Activated naive CD4-positive, alpha-beta T cell treated with anti-CD3 and anti-CD28 coated beads for 36 hours (primary cell): ENCODE data around the gene MRM3. TPM values are rescaled to one million over a fixed set of nuclear protein-coding genes. Genes with fewer than 3 reads are reported as not detected.
"Not testable (repeated sequence)": the region's sequence is repeated elsewhere in the genome, so short reads cannot be mapped to it uniquely, and the experiment has no call there.

Experiments
- CTCF ChIA-PET: fragments of 350-600 bp; sonication (Branson Sonifier 250); formaldehyde crosslinking; loops from one replicate; lab custom pipeline; 2021; ENCODE audit warnings: antibody characterized with exemption; lab: Charles Lee
- DNase-seq: peaks from one replicate; pipeline ENCODE4 v3.0.0-alpha.2; 2020
- H3K27ac Mint-ChIP-seq: one replicate; pipeline ENCODE4 v1.8.0; 2021; ENCODE audit warnings: mild to moderate bottlenecking, mixed read lengths
- H3K27me3 Mint-ChIP-seq: one replicate; pipeline ENCODE4 v1.8.0; 2021; ENCODE audit warnings: low read depth, mixed read lengths
- H3K36me3 Mint-ChIP-seq: one replicate; pipeline ENCODE4 v1.8.0; 2021; ENCODE audit warnings: low read depth, mixed read lengths
- H3K4me1 Mint-ChIP-seq: one replicate; pipeline ENCODE4 v1.8.0; 2021; ENCODE audit warnings: low read depth, mixed read lengths
- H3K4me3 Mint-ChIP-seq: one replicate; pipeline ENCODE4 v1.8.0; 2021; ENCODE audit warnings: mild to moderate bottlenecking, moderate library complexity, mixed read lengths
- H3K9me3 Mint-ChIP-seq: one replicate; pipeline ENCODE4 v1.8.0; 2021; ENCODE audit warnings: mixed read lengths
- intact Hi-C: fragments of 100-400 bp; cut with micrococcal nuclease; formaldehyde crosslinking; loops from one replicate; pipeline ENCODE4 v1.15.1; 2023
- total RNA-seq, 2 experiments: library from RNA; stranded (reverse); gene quantifications; one replicate each; pipeline ENCODE4 v1.2.3, GENCODE V29; 2021

MRM3 gene
- total RNA-seq, 2 experiments from 2014 or later = 22.8 to 25.6 TPM

DNA sequence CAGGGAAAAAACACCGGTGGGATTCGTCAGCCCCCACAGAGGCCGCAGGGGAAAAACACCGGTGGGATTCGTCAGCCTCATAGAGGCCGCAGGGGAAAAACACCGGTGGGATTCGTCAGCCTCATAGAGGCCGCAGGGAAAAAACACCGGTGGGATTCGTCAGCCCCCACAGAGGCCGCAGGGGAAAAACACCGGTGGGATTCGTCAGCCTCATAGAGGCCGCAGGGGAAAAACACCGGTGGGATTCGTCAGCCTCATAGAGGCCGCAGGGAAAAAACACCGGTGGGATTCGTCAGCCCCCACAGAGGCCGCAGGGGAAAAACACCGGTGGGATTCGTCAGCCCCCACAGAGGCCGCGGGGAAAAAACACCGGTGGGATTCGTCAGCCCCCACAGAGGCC, 53.6 kb downstream of the MRM3 start:
- H3K36me3 Mint-ChIP-seq, DNase-seq, CTCF ChIA-PET, H3K9me3 Mint-ChIP-seq, H3K4me3 Mint-ChIP-seq, H3K27me3 Mint-ChIP-seq, intact Hi-C loops, H3K4me1 Mint-ChIP-seq, H3K27ac Mint-ChIP-seq: not testable (repeated sequence)

DNA sequence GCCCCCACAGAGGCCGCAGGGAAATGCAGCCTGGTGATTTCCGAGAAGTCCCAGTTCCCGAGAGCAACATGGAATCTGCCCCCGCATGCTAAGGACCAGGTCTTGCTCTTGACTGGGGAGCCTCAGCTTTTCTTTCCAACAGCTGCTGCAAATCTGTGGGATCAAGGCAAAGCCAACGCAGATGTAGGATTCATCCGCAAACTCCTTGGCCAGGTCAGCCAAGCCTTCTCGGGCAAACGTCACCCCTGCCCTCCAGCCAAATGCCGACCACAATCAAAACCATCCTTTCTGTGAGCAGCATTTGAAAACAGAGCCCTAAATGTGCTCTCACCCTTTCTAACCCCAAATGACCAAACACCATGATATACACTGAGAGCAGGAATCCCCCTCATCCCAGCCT, 54.0 kb downstream of the MRM3 start:
- Mint-ChIP-seq H3K36me3 (no peaks in the 10 kb centered on the region), H3K4me3 (no peak overlapping the region), H3K27ac (no peak overlapping the region), H3K9me3 (no peaks in the 10 kb centered on the region), H3K4me1 (no peaks in the 10 kb centered on the region), H3K27me3 (no peaks in the 10 kb centered on the region)
- CTCF ChIA-PET = no interaction called here
- DNase-seq = no peak
- intact Hi-C loops = no loop called here

DNA sequence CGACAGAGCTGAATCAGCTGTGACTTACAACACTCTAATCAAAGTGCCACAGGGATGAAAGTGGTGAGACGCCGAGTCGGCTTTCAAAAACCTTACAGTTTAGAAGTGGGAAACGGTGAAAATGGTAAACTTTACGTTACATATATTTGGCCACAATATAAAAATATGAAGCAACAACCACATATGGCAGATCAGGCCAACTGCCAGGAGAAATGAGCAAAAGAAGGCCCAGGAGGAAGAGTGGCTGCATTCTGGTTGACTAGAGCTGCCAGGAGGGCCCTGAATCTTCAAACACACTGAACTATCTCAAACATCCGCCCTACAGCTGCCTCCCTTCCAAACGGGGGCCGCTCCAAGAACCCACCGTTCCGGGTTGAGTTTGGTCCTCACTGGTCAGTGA, 56.3 kb downstream of the MRM3 start:
- Mint-ChIP-seq H3K36me3 (no peaks in the 10 kb centered on the region), H3K4me1 (no peaks in the 10 kb centered on the region), H3K4me3 (no peak overlapping the region), H3K9me3 (no peaks in the 10 kb centered on the region), H3K27ac (no peak overlapping the region), H3K27me3 (peaks cover 4% of the 10 kb centered on the region)
- CTCF ChIA-PET = no interaction called here
- intact Hi-C loops = no loop called here
- no peak for DNase-seq

DNA sequence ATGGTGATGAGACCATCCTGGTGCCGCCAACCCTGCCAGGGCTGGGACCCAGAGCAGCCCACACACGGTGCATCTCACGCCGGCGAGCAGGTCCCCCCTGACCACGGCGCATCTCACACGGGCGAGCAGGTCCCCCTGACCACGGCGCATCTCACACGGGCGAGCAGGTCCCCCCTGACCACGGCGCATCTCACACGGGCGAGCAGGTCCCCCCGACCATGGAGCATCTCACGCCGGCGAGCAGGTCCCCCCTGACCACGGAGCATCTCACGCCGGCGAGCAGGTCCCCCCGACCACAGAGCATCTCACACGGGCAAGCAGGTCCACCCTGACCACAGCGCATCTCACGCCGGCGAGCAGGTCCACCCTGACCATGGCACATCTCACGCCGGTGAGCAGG, 59.2 kb downstream of the MRM3 start:
- no peaks in the 10 kb centered on the region for H3K36me3 Mint-ChIP-seq
- no peak for DNase-seq
- H3K27me3 Mint-ChIP-seq = peaks cover 20% of the 10 kb centered on the region
- intact Hi-C loops = no loop called here
- no peak overlapping the region for H3K4me3 Mint-ChIP-seq
- H3K4me1 Mint-ChIP-seq = peaks cover under 1% of the 10 kb centered on the region
- no peaks in the 10 kb centered on the region for H3K9me3 Mint-ChIP-seq
- H3K27ac Mint-ChIP-seq = no peak overlapping the region
- CTCF ChIA-PET = no interaction called here

Other genes starting within 250 kb of the MRM3 start
- 10 to 100 TPM; 42.9 to 49.8 TPM for gene VPS53, start 67.5 kb upstream of the MRM3 start, total RNA-seq
- 1 to 10 TPM; 2.7 to 3.0 TPM for gene TLCD3A, start 49.8 kb upstream of the MRM3 start, total RNA-seq
- gene GEMIN4, start 30.1 kb upstream of the MRM3 start, total RNA-seq = 10 to 100 TPM; 29.7 to 29.9 TPM
- gene GLOD4, start 73 bp upstream of the MRM3 start, total RNA-seq = 10 to 100 TPM; 61.1 to 63.7 TPM
- under 1 TPM; 0.20 to 0.33 TPM for gene NXN, start 197.4 kb downstream of the MRM3 start, total RNA-seq
- gene TIMM22, start 214.8 kb downstream of the MRM3 start, total RNA-seq = 1 to 10 TPM; 7.3 to 7.4 TPM